SK-N-SH treated with all-trans-retinoic acid at 6 μM for 48 hours (cell line): Measurements from ENCODE around the gene STARD5.

Source experiments
- ARNTL ChIP-seq: fragments of 450-650 bp; formaldehyde crosslinking; IDR thresholded peaks from 2 replicates; pipeline ENCODE4 v1.5.0; 2020; ENCODE audit warnings: low read depth, mild to moderate bottlenecking, moderate library complexity, borderline replicate concordance
- CREB5 ChIP-seq: fragments of 250-450 bp; sonication (Bioruptor Pico); IDR thresholded peaks from 2 replicates; pipeline ENCODE4 v1.5.1; 2020; ENCODE audit warnings: low read depth, mild to moderate bottlenecking, moderate library complexity
- RARB ChIP-seq: fragments of 250-450 bp; sonication (Bioruptor Pico); IDR thresholded peaks from 2 replicates; pipeline ENCODE4 v1.8.0; 2021; ENCODE audit warnings: mild to moderate bottlenecking, moderate library complexity
- TCF4 ChIP-seq: fragments of 250-450 bp; sonication (Bioruptor Pico); IDR thresholded peaks from 2 replicates; pipeline ENCODE4 v1.8.0; 2021; ENCODE audit warnings: mild to moderate bottlenecking, moderate library complexity, borderline replicate concordance
- ZNF565 ChIP-seq: fragments of 450-650 bp; formaldehyde crosslinking; conservative IDR thresholded peaks from 2 replicates; pipeline ENCODE4 v1.5.0; 2020; ENCODE audit warnings: low read depth, mild to moderate bottlenecking, moderate library complexity
- TF ChIP-seq, protein P1 (sequence below): fragments of 250-450 bp; sonication (Bioruptor Pico); IDR thresholded peaks from 2 replicates; pipeline ENCODE4 v1.8.0; 2021; ENCODE audit warnings: low read depth, mild to moderate bottlenecking, moderate library complexity, borderline replicate concordance

DNA sequence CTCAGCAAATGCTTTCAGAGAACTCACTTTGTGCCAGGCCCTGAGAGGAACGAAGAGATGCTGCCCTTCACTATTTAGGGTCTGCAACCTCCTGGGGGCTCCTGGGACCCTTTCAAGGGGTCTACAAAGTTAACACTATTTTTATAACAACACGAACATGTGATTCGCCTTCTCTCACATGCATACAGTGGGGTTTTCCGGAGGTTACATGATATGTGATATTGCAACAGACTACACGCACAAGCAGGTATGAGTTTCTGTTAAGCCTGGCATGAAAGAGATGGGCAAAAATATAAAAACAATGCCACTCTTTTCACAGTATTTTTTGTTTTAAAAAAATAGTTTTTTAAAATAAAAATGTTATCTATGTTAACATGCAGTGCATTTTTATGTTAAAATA, 10.3 kb downstream of the STARD5 start:
- TF ChIP-seq RARB (CRISPR knock-in tag) (no peak), ARNTL (no peak), ZNF565 (CRISPR knock-in tag) (no peak), TCF4 (CRISPR knock-in tag) (no peak), CREB5 (CRISPR knock-in tag) (no peak)
- TF ChIP-seq, protein P1, sequence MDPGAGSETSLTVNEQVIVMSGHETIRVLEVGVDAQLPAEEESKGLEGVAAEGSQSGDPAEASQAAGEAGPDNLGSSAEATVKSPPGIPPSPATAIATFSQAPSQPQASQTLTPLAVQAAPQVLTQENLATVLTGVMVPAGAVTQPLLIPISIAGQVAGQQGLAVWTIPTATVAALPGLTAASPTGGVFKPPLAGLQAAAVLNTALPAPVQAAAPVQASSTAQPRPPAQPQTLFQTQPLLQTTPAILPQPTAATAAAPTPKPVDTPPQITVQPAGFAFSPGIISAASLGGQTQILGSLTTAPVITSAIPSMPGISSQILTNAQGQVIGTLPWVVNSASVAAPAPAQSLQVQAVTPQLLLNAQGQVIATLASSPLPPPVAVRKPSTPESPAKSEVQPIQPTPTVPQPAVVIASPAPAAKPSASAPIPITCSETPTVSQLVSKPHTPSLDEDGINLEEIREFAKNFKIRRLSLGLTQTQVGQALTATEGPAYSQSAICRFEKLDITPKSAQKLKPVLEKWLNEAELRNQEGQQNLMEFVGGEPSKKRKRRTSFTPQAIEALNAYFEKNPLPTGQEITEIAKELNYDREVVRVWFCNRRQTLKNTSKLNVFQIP (CRISPR knock-in tag): no peak
